DMS 273 (cell line): Measurements from ENCODE around the gene OSBPL5.
A peak's percentile ranks its signal among the peaks of the same experiment; 100 is the strongest.
"Not testable (repeated sequence)": the region's sequence is repeated elsewhere in the genome, so short reads cannot be mapped to it uniquely, and the experiment has no call there.

ENCODE experiments used
- DNase-seq: peaks from one replicate; lab custom pipeline; 2025; ENCODE audit not compliant: unreplicated experiment; lab: John Stamatoyannopoulos, UW

The OSBPL5 gene

DNA sequence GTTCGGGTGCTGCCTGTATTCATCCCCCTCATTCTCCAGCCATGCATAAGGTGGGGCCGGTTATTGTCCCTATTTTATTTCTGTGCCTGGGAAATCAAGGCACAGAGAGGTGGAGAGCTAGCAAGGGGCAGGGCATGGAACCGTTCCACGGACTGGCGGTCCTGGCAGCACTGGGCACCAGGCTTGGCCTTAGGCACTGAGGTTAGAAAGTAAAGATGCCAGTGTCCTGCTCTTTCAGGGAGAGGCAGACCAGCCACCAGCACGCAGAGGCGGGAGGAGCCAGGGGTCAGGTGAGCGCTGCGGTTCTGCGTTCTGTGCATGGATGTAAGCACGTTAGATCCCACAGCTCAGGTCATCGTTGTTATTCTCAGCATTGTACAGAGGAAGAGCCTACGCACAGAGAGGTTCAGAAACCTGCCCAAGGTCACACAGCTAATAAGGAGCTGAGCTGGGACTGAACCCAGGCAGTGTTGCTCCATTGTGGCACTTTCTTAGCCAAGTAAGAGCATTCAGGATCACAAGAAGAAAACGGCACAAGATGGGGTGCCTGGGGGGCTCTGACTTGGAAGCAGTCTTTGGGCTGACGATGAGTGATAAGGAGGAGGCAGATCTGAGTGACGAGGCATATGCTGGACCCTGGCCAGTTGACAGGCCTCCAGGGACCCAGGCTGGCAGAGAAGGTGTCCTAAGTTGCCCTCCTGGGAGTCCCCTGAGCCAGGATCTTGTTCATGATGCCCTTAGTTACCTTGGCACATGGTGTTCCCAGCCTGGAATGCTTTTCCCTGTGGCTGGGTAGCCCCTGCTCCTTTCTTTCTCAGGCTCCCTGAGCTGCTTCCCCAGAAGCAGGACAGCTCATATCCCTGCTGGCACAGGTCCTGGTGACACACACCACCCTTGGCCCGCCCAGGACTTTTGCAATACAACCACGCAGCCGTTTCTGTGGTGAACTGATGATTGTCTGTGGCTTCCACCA lies 41.1 kb downstream of the OSBPL5 start:
- DNase-seq = peak; percentile 39

DNA sequence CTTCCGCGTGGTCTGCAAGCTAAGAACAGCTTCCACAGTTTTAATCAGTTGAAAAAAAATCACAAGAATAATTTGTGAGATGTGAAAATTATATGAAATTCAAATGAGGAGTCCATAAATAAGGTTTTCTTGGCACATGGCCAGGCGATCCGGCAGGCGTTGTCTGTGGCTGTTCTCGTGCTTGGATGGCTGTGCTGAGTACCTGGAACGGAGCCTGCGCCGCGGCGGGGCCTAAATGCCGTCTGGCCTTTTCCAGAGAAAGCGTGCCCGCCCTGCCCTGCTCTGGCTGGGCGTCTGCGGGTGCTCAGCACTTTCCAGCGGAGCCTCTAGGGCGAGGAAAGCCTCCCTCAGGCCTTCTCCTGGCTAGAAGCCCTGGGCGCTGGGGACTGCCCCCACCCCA lies 41.8 kb downstream of the OSBPL5 start:
- peak; percentile 90 for DNase-seq

DNA sequence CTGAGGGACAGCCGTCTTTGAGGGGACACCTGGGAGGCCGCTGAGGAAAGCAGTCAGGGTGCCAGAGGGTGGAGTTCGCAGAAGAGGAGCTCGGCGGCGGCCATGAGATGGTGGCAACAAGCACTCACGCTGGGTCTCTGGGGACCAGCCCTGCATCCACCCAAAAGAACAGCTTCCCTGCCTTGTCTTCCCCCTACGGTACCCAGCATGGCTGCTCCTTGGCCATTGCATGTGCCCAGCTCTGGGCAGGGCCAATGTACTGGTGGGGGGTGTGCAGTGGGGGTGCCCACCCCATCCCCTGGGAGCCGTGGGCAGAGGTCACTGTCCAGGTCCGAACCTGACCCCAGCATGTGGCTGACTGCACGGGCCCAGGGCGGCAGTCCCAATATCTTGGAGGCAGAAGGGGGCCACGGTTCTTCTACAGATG lies 42.3 kb downstream of the OSBPL5 start:
- DNase-seq = no peak

DNA sequence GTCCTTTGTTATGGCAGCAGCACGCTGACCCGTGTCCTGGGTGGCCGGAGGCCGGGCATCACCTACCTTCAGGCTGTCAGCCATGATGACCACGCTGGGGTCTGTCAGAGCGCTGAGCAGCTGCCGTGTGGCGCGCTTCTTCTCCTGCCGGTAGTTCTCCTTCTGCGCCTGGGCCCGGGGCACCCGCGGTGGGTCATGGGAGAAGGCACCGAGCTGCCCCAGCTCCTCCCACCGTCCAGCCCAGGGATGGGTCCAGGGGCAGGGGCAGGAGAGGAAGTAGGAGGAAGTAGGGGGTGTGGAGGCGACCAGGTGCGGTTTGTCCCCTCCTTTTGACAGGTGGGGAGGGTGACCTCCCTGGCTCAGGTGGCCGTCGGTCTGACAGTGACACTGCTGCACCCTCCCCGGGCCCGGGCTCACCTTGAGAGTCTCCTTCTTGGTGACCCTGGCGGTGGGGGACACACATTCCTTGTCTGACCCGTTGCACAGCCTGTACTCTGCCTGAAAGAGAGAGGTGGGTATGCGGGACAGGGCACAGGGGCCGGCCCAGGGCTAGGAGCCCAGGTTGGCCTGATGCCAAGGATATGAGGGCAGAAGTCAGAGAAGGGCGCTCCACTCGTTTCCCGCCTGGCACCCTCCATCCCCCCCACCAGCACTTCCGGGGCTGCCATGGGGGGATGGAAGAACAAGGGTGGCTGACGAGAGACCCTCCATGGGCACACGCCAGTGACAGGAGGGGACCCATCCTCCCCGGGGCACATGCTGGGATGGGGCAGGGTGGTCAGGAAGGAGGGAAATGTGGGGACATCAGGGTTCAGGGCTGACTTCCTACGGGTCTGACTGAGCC lies 43.0 kb downstream of the OSBPL5 start:
- no peak for DNase-seq

DNA sequence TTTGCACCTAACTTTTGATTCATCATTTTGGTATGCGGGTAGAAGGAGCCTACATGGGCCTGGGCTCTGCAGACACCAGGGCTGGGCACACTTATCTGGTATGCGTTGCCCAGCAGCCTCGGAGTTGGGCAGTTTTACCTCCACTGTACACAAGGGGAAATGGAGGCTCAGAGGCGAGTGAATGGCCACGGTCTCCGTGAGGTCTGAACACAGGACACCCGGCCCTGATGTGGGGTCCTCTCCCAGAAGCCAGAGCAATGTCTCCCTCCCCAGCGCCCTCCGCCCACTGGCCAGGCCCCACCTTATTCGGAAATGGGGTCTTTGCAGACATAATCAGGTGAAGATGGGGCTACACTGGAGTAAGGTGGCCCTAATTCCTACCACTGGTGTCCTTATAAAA lies 43.7 kb downstream of the OSBPL5 start:
- no peak for DNase-seq

DNA sequence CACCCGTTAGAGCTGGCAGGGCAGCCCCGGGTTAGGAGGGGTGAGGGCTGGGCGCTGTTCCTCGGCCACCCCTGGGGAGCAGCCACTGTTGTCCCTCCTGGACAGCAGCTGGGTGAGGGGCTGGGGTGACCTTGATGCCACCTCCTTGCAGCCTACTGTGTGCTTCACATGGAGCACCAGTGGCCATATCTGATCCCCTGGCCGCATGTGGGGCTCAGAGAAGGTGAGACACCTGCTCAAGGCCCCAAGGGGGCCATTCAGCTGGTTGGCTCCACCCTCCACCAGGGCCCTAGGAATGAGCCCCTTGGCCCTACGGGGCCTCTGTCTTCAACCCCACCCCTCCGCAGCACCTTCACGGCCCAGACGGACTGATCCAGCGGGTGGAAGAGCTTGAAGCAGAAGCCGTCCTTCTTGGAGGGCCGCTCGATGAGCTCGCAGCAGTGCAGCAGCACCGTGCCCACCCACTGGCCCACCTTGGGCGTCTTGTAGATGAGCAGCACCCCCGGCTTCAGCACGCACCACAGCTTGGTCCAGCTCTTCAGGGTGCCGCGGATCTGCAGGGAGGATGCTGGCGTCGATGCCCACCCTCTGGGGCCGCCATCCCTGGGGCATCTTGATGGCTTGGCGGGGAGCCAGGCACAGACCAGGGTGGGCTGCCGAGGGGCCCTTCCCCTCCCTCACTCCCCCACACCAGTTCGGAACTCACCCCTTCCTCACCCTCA lies 44.9 kb downstream of the OSBPL5 start:
- no peak for DNase-seq

DNA sequence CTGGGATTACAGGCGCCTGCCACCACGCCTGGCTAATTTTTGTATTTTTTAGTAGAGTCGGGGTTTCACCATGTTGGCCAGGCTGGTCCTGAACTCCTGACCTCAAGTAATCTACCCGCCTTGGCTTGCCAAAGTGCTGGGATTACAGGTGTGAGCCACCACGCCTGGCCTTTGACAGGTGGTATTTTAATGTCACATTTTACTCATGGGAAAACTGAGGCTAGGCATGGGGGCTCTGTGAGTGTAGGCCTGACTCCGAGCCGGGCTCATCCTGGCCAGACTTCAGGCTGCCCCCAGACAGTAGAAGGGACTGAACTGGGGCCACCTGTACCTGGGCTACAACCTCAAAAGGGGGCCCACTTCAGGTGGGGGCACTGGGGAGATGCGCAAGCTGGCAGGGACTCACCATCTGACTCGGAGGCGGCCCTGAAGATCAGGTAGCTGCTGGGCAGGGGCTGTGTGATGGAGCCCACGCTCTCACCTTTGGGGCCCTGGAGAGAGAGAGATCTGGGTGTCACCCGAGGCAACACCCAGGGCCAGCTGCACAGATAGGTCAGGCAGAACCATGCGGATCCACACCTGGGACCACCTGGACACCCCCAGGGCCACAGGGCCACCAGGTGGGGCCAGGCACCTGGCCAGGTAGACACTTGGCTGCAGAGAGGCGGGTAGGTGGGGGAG lies 45.8 kb downstream of the OSBPL5 start:
- DNase-seq = no peak

DNA sequence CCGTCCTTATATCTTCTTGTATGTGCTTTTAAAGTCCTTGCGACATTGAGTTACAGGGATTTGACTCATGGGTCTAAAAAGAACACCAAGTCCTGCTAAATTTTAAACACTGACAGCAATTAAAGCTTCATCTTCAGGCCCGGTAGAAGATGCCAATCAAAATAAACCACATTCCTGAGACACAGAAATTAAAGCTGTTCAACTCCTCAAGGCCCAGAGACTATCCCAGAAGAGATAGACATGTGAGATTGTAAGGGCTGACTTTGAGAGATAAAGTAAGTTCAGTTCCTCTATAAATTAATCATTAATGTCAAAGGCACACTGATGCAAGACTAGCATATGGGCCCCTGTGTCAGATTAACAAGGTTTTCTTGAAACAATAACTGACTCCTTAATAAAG lies 49.8 kb downstream of the OSBPL5 start:
- DNase-seq = no peak

DNA sequence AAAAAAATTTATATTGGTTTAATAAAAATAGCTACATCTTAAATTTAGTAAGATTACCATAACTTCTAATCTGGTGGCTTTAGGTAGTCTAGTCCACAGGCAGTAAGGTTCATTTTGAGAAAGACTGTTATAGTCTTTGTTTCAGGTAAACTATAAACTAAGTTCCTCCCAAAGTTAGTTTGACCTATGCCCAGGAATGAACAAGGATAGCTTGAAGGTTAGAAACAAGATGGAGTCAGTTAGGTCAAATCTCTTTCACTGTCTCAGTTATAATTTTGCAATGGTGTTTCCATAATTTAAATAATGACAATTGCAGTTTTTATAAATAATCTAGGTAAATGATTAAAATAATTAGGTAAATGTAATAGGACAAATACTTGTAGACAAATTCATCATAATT lies 51.4 kb downstream of the OSBPL5 start:
- DNase-seq = not testable (repeated sequence)

DNA sequence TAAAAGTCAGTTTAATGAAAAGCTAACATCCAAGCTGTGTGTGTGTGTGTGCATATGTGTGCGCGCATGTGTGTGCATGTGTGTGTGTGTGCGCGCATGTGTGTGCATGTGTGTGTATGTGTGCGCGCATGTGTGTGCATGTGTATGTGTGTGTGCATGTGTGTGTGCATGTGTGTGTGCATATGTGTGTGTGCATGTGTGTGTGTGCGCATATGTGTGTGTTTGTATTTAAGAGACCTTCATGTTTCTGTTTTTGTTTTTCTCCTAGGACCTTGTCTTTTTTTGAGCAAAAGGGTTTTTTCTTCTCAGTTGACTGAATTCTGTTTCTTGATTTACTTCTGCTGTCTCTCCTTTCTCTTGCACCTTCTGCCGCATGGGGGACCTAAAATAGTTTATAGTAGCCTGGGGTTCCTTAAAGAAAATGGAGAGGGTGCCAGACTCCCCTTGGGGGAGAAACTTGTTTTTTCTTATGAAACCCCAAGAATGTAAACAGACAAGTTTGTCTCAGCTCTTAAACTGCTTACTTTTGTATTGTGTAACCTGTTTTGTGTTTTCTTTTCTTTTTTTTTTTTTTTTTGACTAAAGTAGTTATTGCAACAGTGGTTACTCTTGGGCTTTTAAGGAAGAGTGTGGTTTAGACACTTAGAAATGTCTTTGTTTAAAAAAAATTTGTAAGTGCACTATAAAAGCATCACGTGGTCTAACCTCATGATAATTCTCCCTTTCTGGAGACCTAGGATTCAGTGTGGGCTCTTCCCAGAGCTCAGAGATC lies 53.0 kb downstream of the OSBPL5 start:
- DNase-seq = no peak

DNA sequence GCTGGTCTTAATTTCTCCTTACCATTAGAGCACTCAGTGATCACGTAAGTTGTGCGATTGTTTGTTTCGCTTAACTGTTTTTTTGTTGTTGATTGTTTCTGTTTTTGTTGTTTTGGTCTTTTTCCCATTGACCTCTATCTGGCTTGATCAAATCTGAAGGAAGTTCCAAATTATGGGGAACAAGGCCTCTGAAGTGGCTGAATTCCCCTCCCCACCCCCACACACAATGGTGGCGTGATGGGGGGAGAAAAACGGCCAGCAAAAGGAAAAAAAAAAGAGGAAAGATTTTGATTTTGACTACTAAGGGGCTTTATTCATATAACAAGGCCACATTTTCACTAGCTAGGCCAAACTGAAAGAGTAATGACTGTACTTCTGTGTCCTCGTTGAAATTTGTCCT lies 53.6 kb downstream of the OSBPL5 start:
- no peak for DNase-seq

DNA sequence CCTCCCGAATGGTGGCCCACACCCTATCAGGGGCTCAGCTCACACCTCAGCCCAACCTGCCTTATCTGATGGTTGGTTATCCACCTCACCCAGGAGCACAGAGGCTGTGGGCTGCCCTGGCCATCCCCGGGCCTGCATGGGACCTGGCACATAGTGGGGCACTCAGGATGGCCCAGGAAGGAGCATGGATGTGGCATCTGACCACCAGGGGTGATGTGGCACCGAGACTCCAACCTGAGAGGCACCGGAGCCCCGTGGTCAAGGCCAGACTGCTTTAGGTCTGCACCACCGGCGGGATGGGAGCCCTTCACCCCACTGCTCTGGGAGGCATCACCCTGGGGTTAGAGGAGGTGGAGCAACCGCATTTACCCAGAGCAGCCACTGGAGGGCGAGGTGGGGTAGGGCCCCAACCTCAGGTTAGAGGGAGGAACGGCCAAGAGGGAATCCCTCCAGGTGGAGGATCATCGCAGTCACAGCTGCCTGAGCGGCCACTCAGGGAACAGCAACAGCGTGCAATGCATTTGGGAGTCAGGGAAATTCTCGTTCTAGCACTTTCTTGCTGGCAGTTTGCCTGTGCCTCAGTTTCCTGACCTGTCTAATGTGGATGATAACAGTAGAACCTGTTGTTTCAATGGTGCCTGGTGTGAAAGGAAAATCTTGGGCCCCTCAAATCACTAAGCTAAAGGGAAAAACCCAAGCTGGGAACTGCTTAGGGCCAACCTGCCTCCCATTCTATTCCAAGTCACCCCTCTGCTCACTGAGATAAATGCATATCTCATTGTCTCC lies 55.0 kb downstream of the OSBPL5 start:
- DNase-seq = peak; percentile 75

DNA sequence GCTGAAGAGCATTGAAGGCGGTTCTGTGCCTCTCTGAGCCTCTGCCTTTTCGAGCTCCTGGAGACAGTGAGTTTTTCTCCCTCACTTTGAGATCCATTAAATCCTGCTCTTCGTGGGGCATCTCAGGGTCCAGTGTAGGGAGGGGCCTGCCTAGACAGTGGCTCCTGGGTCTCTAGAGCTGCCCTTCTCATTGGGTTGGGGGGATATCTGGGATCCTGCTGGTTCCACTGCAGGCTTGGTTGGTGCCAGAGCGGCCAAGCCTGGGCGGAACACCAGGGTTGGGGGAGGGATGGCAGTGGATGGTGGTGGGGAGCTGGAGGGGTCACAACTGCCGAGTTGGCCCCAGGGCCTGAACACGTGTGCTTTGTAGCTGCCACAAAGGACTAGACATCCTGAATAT lies 55.7 kb downstream of the OSBPL5 start:
- no peak for DNase-seq

DNA sequence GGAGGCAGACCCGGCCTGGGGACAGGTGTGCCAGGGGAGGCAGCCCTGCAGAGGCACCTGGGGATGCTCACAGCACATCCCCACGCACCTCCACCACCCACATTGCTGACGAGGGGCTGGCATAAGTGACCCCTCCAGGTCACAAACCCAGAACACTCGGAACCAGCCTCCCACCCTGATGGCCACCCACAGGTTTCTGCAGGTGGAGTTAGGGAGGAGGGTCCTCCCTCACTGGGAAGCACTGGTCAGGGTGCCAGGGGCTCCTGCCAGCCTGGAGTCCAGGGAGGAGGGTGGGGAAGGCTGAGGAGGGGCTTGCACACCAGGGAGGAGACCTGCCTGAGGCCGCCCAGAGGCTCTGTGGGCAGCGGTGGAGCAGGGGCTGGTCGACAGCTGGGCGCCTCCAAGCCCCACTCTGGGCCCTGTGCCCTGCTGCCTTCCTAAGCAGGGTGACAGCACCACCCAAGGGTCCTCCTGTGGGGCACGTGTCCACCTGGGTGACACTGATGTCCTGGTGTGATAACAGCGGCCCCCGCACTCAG lies 56.9 kb downstream of the OSBPL5 start:
- no peak for DNase-seq

DNA sequence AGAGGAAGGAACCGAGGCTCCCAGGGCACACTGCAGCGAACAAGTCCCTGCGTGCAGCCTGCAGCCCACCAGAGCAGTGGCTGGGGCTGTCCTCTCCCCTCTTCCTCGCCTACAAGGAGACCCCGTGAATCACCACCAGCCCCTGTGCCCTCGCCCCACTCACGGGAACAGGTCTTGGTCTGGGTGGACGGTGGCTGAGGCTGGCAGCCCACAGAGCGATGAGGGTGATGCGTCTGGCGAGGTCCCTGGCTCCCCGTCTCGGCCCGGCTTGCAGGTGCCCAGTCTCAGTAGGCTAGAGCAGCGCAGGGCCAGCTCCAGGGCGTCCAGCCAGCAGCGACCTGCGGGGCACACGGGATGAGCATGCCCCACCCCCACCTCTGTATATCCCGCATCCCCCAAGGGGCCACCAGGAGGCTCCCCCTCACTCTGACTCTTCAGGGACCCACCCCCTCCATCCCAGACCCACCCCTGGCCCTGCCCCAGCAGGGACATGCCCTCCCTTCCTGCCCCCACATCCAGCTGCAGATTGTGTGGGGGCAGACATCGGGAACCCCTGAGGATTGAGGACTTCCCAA lies 57.4 kb downstream of the OSBPL5 start:
- DNase-seq = no peak

DNA sequence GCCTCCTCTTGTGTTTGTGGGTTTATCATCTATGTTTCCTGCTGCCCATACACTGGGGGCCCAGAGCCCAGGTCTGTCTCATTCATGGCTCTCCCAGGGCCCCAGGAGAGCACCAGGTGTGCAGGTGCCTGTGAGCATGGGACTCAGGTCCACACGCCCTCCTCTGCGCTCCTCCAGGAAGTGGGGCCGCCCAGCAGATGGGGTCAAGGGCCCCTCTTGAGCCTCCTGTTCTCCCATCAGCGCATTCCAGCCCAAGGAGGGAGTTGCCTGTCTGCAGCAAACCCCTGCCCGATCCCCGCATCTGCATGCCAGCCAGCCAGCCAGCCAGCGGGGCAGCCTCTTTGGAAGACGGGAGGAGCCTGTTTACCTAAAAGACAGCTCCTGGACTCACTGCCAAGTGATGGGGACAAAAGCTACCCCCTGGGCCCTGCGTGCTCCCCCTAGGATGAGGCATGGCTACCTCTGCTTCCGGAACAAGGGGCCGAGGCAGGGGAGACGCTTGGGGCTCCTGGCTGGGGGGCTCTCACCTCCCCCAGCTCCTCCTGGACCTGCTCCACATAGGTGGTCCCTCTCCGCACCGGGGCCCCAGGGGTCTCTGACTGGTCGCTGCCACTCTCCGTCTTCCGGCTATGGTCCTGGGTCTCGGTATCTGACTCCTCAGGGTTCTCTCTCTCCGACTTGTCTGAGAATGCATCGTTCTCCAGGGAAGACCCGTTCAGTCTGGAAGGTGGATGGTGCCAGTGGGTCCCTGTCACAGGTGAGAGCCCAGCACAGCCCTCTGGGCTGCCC lies 58.2 kb downstream of the OSBPL5 start:
- DNase-seq = no peak

DNA sequence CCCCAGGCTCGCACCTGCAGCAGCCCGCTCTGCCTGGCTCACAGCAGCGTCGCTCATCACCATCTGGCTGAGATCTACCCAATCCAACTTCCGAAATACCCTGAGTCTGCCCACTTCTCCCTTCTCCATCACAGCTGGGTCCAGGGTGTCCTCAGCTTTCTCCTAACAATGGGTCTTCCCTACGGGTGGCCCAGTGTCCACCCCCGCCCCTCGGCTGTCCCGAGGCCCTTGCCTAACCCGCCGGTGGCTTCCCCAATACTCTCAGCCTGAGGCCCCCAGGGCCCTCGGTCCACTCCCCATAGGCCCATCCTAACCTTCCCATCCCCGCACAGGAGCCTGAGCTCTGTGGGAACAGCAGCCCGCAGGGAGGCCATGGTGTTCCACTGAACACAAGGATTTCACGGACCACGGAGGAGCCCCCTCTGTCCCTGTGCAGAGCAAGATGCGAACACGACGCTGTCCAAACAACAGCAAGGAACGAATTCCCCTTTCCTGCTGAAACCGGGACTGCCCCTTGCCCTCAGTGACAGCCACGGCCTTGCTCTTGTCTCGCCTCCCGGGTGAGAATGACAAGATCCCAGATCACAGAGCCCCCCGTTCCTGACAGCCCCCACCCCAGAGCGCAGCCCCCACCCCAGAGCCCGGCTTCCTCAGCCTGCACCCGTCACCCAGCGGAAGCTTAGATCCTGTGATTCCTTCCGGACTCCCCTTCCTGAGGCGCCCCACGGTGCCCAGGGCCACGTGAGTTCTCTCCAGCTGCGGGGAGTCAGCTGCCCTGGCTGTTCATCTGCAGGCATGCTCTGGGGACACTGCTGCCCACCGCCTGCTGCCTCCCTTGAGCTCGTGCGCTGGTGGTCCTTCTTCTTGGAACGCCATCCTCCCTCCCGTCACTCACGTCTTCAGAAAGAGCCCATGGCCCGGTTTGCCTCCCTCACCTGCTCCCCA lies 59.0 kb downstream of the OSBPL5 start:
- no peak for DNase-seq
